GM13976 (cell line): Measurements from ENCODE around the gene TNFAIP8.
A peak's percentile ranks its signal among the peaks of the same experiment; 100 is the strongest.

Experiments used
- DNase-seq: peaks from one replicate; pipeline ENCODE4 v3.0.0; 2012; ENCODE audit warnings: low spot score
- in situ Hi-C: fragments of 300-500 bp; cut with MboI; formaldehyde crosslinking; loops from one replicate; pipeline ENCODE4 v1.12.0; 2022; ENCODE audit warnings: low sequenced_read_pairs, mixed read lengths, inconsistent platforms; ENCODE audit not compliant: unreplicated experiment
- TF ChIP-seq, protein P1 (sequence below): IDR thresholded peaks from 2 replicates; pipeline ENCODE4 v1.5.1; 2012; ENCODE audit warnings: borderline replicate concordance, mild to moderate bottlenecking; ENCODE audit not compliant: insufficient read depth; ENCODE audit errors: extremely low read depth, missing control alignments, control extremely low read depth

Gene TNFAIP8

GRCh38 chr5:119402081-119402480 lies 46.3 kb downstream of the TNFAIP8 start:
- no peak for DNase-seq
- in situ Hi-C loops = no loop called here
- TF ChIP-seq, protein P1, sequence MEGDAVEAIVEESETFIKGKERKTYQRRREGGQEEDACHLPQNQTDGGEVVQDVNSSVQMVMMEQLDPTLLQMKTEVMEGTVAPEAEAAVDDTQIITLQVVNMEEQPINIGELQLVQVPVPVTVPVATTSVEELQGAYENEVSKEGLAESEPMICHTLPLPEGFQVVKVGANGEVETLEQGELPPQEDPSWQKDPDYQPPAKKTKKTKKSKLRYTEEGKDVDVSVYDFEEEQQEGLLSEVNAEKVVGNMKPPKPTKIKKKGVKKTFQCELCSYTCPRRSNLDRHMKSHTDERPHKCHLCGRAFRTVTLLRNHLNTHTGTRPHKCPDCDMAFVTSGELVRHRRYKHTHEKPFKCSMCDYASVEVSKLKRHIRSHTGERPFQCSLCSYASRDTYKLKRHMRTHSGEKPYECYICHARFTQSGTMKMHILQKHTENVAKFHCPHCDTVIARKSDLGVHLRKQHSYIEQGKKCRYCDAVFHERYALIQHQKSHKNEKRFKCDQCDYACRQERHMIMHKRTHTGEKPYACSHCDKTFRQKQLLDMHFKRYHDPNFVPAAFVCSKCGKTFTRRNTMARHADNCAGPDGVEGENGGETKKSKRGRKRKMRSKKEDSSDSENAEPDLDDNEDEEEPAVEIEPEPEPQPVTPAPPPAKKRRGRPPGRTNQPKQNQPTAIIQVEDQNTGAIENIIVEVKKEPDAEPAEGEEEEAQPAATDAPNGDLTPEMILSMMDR = no peak

DNA sequence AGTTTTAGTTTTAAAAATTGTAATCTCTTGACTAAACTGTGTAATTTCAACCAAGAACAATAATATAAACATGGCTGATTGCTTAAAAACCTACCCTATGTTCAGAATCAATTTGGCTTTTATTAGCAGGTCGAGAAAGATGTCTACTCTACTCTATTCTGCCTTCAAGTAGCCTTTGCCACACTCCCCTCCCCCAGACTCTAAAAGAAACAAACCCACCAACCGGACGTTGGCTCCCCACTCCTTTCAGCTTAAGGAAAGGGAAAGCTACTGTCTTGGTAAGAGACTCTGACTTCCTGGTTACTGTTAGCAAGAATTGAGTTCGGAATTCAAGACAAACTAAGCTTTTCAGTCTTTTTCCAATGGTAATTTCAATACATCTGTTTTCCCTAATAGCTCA lies 46.7 kb downstream of the TNFAIP8 start:
- in situ Hi-C loops = no loop called here
- DNase-seq = no peak
- TF ChIP-seq, protein P1 = no peak

DNA sequence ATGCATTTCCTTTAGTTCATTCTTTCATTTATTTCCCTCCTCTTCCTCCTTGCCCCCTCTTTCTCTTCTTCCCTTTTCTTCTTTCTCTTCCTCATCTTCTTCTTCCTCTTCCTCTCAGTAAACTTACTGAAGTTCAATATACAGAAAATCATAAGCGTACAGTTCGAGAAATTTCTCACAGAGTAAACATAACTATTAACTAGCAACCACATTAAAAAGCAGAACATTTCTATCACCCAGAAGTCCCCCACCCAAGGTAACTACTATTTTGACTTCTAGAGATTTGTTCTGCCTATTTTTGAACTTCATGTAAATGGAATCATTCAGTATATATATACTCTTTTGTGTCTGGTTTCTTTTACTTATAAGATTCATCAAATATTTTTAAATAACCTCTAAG lies 48.2 kb downstream of the TNFAIP8 start:
- no peak for DNase-seq
- in situ Hi-C loops = no loop called here
- TF ChIP-seq, protein P1 = no peak

DNA sequence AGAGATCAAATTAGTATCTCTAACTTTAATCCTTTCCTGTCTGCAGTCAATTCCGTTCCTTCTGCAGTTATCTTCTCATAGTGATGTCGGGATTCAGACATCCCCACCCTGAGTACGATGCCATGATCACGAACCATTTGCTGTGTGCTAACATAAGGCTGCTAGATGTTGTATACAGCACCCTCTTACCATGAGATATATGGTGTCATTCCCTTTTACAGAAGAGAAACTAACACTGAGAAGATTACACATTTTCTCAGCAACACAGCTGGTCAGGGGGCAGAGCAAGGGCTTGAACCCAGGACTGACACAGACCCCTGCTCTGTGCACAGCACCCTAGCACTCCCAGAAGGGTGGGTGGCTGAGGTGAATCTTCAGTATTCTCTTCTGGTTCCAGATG lies 49.6 kb downstream of the TNFAIP8 start:
- TF ChIP-seq, protein P1 = no peak
- DNase-seq = no peak
- in situ Hi-C loops = no loop called here

DNA sequence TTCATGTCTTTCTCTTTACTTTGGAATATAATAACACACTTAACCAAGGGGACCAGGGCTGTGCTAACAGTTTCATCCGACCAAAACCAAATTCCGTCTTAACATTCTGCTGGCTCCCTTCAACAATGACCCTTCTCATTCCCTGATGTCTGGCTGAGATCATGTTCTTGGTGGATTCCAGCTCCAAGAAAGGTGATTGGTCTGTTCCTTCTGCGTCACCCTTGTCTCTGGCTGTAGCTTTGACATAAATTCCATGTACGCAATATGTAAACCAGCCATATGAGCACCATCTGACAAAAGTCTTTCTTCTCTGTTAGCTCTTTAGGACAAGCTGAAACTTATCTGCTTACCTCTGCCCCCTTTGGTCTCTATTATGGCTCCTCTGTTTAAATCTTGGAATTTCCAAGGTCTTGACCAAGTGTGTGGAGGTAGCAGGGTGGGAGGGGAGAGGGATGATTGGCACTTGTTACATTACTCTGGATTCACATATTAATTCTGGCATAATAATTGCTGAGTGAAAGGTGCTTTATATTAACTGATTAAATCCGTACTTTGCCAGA lies 50.8 kb downstream of the TNFAIP8 start:
- DNase-seq = no peak
- in situ Hi-C loops = no loop called here
- TF ChIP-seq, protein P1 = no peak

DNA sequence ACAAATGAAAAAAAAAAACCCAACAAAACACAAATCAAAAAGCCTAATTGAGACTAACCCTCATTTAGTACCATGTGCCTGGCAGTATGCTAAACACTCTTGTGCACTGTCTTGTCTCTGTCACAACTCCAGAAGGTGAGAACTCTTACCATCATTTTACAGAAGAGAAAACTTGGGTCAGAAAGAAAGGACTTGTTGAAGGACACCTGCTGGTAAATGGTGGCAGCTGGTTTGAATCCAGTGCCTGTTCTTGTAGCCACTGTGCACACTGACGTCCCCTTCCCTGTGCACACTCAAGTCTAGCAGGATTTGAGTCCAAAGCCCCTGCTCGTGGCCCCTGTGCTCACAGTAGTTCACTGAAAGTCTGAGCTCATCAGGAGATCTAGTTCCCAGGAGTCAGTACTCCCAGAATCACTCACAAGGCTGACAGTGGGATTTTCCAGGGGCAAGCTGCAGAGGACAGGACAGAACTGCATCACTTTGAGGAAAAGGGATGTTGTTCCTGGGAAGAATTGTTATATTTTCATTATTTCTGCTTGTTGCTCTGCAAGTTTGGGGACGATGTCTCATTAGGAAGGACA lies 53.5 kb downstream of the TNFAIP8 start:
- in situ Hi-C loops = no loop called here
- DNase-seq = no peak
- TF ChIP-seq, protein P1 = peak; percentile 20
